HG02571 (cell line): ENCODE data around the gene RPS6KA5.
"Not testable (repeated sequence)": the region's sequence is repeated elsewhere in the genome, so short reads cannot be mapped to it uniquely, and the experiment has no call there.

Source experiments
- ATAC-seq: cut with Tn5 transposase; IDR thresholded peaks from one replicate; pipeline ENCODE4 v1.9.1; 2021; ENCODE audit warnings: mild to moderate bottlenecking, moderate library complexity; ENCODE audit not compliant: unreplicated experiment

Gene RPS6KA5

GRCh38 chr14:91067186-91067585 lies 6.7 kb upstream of the RPS6KA5 start:
- no peak for ATAC-seq

GRCh38 chr14:91065266-91065665 lies 4.8 kb upstream of the RPS6KA5 start:
- ATAC-seq: no peak

- no peak for ATAC-seq
Measured at GRCh38 chr14:91063119-91063518, 2.7 kb upstream of the RPS6KA5 start.

- ATAC-seq: no peak
Measured at GRCh38 chr14:91062600-91062999, 2.2 kb upstream of the RPS6KA5 start.

GRCh38 chr14:91061056-91061887 lies 831 bp upstream of the RPS6KA5 start:
- ATAC-seq: no peak

GRCh38 chr14:91059576-91060350 lies 678 bp downstream of the RPS6KA5 start:
- ATAC-seq: peak; percentile 20

- no peak for ATAC-seq
Measured at GRCh38 chr14:91058042-91058581, 2.3 kb downstream of the RPS6KA5 start.

- no peak for ATAC-seq
Measured at GRCh38 chr14:91056361-91056760, 4.1 kb downstream of the RPS6KA5 start.

- no peak for ATAC-seq
Measured at GRCh38 chr14:91055016-91055415, 5.4 kb downstream of the RPS6KA5 start.

GRCh38 chr14:91048676-91049075 lies 11.8 kb downstream of the RPS6KA5 start:
- ATAC-seq: no peak

GRCh38 chr14:91048265-91048664 lies 12.2 kb downstream of the RPS6KA5 start:
- no peak for ATAC-seq

- no peak for ATAC-seq
Measured at GRCh38 chr14:91047174-91047753, 13.2 kb downstream of the RPS6KA5 start.

- no peak for ATAC-seq
Measured at GRCh38 chr14:91046488-91047072, 13.9 kb downstream of the RPS6KA5 start.

- ATAC-seq: no peak
Measured at GRCh38 chr14:91041450-91041849, 19.0 kb downstream of the RPS6KA5 start.

- ATAC-seq: no peak
Measured at GRCh38 chr14:91040545-91040944, 19.9 kb downstream of the RPS6KA5 start.

GRCh38 chr14:91038439-91038838 lies 22.0 kb downstream of the RPS6KA5 start:
- ATAC-seq: no peak

GRCh38 chr14:91036741-91037469 lies 23.5 kb downstream of the RPS6KA5 start:
- ATAC-seq: no peak

- peak; percentile 67 for ATAC-seq
Measured at GRCh38 chr14:91035855-91036254, 24.6 kb downstream of the RPS6KA5 start.

- not testable (repeated sequence) for ATAC-seq
Measured at GRCh38 chr14:91034379-91034778, 26.1 kb downstream of the RPS6KA5 start.

GRCh38 chr14:91032248-91032647 lies 28.2 kb downstream of the RPS6KA5 start:
- no peak for ATAC-seq
